A549 (cell line): ENCODE results near the gene FAM124B. TPM values are rescaled to one million over a fixed set of nuclear protein-coding genes. Genes with fewer than 3 reads are reported as not detected.

Source experiments
- ATAC-seq, 2 experiments: fragments of 200-7000 bp in 1 of 2; fragments of >200 bp in 1 of 2; cut with Nextera tagmentation in 1 of 2; cut with Tn5 transposase in 1 of 2; 3 replicates each; pipeline versions ENCODE4 v1.8.0 to v1.9.1; 2018 to 2020; ENCODE audit warnings: mild to moderate bottlenecking in 1 of 2, moderate library complexity in 1 of 2
- CTCF ChIA-PET: fragments of 300-600 bp; sonication (Branson Sonifier 250); formaldehyde crosslinking; extraction: SDS; loops from one replicate; lab custom pipeline; 2021; ENCODE audit warnings: antibody characterized with exemption, inconsistent platforms; lab: Yijun Ruan, JAX
- POLR2A ChIA-PET: fragments of 350-600 bp; formaldehyde crosslinking; extraction: SDS; loops from one replicate; lab custom pipeline; 2021; ENCODE audit warnings: antibody characterized with exemption, inconsistent platforms; lab: Yijun Ruan, JAX
- DNase-seq, 2 experiments: peaks; one replicate each; pipeline versions ENCODE4 v3.0.0 to v3.0.0-alpha.2; 2011 to 2016; ENCODE audit warnings: low read depth in 1 of 2, low spot score in 1 of 2
- FAIRE-seq: peaks from 2 replicates; lab custom pipeline; 2011; peaks lifted over from hg19 to GRCh38; lab: Jason Lieb, UNC
- H3K27ac ChIP-seq, 2 experiments: fragments of >200 bp; sonication (Bioruptor Twin); formaldehyde crosslinking; 3 replicates each; pipeline ENCODE4 v1.5.1; 2016 to 2017
- H3K4me1 ChIP-seq: fragments of >200 bp; sonication (Bioruptor Twin); formaldehyde crosslinking; 3 replicates; pipeline ENCODE4 v1.6.1; 2016
- H3K4me2 ChIP-seq: fragments of >200 bp; sonication (Bioruptor Twin); formaldehyde crosslinking; 3 replicates; pipeline ENCODE4 v1.6.1; 2016
- H3K4me3 ChIP-seq: fragments of >200 bp; sonication (Bioruptor Twin); formaldehyde crosslinking; 3 replicates; pipeline ENCODE4 v1.5.1; 2016
- H3K9me3 ChIP-seq: fragments of >200 bp; sonication (Bioruptor Twin); formaldehyde crosslinking; 3 replicates; pipeline ENCODE4 v1.6.1; 2016
- CBX2 ChIP-seq: fragments of 200-600 bp; sonication (generic); IDR thresholded peaks from 2 replicates; pipeline ENCODE4 v1.6.1; 2016; ENCODE audit warnings: low read depth, mild to moderate bottlenecking, borderline replicate concordance
- CEBPB ChIP-seq, 2 experiments: fragments of >200 bp in 1 of 2; sonication (Bioruptor Twin) in 1 of 2; formaldehyde crosslinking in 1 of 2; IDR thresholded peaks; 2 replicates each; pipeline ENCODE4 v1.6.1; 2012 to 2016
- EHF ChIP-seq: fragments of 250-450 bp; sonication (Bioruptor Pico); IDR thresholded peaks from 2 replicates; pipeline ENCODE4 v1.5.0; 2020; ENCODE audit warnings: mild to moderate bottlenecking
- KDM1A ChIP-seq: fragments of 200-600 bp; sonication (generic); IDR thresholded peaks from 2 replicates; pipeline ENCODE4 v1.6.1; 2016; ENCODE audit warnings: low read depth, mild to moderate bottlenecking
- NR3C1 ChIP-seq: fragments of >200 bp; sonication (Bioruptor Twin); formaldehyde crosslinking; IDR thresholded peaks from 3 replicates; pipeline ENCODE4 v1.6.1; 2017
- RAD21 ChIP-seq, 2 experiments: fragments of >200 bp in 1 of 2; sonication (Bioruptor Twin) in 1 of 2; formaldehyde crosslinking in 1 of 2; IDR thresholded peaks in 1 of 2; conservative IDR thresholded peaks in 1 of 2; 2 replicates in 1 of 2; 3 replicates in 1 of 2; pipeline ENCODE4 v1.6.1; 2012 to 2018; ENCODE audit warnings: inconsistent platforms in 1 of 2
- RCOR1 ChIP-seq: fragments of 150-350 bp; IDR thresholded peaks from 2 replicates; pipeline ENCODE4 v1.6.1; 2014; ENCODE audit warnings: antibody characterized with exemption, low read length, low read depth
- RFX5 ChIP-seq: fragments of 450-650 bp; IDR thresholded peaks from 2 replicates; pipeline ENCODE4 v1.7.1; 2014; ENCODE audit warnings: antibody characterized with exemption, mild to moderate bottlenecking, moderate library complexity
- SMC3 ChIP-seq: fragments of >200 bp; sonication (Bioruptor Twin); formaldehyde crosslinking; IDR thresholded peaks from 3 replicates; pipeline ENCODE4 v1.6.1; 2018; ENCODE audit warnings: inconsistent platforms
- TFCP2L1 ChIP-seq: fragments of 250-450 bp; sonication (Bioruptor Pico); IDR thresholded peaks from 2 replicates; pipeline ENCODE4 v1.5.0; 2021; ENCODE audit warnings: mild to moderate bottlenecking
- ZFP36 ChIP-seq: fragments of 450-650 bp; IDR thresholded peaks from 2 replicates; pipeline ENCODE4 v1.6.1; 2014; ENCODE audit warnings: borderline replicate concordance; ENCODE audit not compliant: partially characterized antibody
- WGBS: methylation state at CpG from one replicate; pipeline ENCODE4 v1.1.6; 2017; ENCODE audit errors: missing lambda C conversion rate; 5-methylcytosine and 5-hydroxymethylcytosine counted together
- polyA plus RNA-seq, 4 experiments: library from polyadenylated mRNA; depleted of rRNA in 3 of 4; stranded (reverse); fragments of >200 nt; fragmentation: RNase III in 1 of 4; extraction: RNeasy Plus Mini Kit Qiagen cat#74134 plus additional on column Dnase treatment in 1 of 4; gene quantifications; 2 replicates in 3 of 4; 3 replicates in 1 of 4; pipeline ENCODE4 v1.2.3, GENCODE V29; 2011 to 2017
- TF ChIP-seq, protein P1 (sequence below): fragments of >200 bp; sonication (Bioruptor Twin); formaldehyde crosslinking; IDR thresholded peaks from 3 replicates; pipeline ENCODE4 v1.5.1; 2016
- TF ChIP-seq, protein P2 (sequence below): fragments of 450-650 bp; IDR thresholded peaks from 2 replicates; pipeline ENCODE4 v1.6.1; 2014; ENCODE audit warnings: antibody characterized with exemption
- TF ChIP-seq, protein P3 (sequence below): fragments of 200-600 bp; sonication (generic); IDR thresholded peaks from 2 replicates; pipeline ENCODE4 v1.6.1; 2016; ENCODE audit warnings: antibody characterized with exemption, mild to moderate bottlenecking, moderate library complexity
- TF ChIP-seq, protein P4 (sequence below): fragments of >200 bp; sonication (Bioruptor Twin); formaldehyde crosslinking; IDR thresholded peaks from 3 replicates; pipeline ENCODE4 v1.6.1; 2016
- TF ChIP-seq, protein P5 (sequence below): IDR thresholded peaks from 2 replicates; pipeline ENCODE4 v1.6.1; 2012; ENCODE audit warnings: low read depth, borderline replicate concordance

The FAM124B gene
- polyA plus RNA-seq, 2 of the 4 experiments (the other 2 are of a cell fraction), result not detected

DNA sequence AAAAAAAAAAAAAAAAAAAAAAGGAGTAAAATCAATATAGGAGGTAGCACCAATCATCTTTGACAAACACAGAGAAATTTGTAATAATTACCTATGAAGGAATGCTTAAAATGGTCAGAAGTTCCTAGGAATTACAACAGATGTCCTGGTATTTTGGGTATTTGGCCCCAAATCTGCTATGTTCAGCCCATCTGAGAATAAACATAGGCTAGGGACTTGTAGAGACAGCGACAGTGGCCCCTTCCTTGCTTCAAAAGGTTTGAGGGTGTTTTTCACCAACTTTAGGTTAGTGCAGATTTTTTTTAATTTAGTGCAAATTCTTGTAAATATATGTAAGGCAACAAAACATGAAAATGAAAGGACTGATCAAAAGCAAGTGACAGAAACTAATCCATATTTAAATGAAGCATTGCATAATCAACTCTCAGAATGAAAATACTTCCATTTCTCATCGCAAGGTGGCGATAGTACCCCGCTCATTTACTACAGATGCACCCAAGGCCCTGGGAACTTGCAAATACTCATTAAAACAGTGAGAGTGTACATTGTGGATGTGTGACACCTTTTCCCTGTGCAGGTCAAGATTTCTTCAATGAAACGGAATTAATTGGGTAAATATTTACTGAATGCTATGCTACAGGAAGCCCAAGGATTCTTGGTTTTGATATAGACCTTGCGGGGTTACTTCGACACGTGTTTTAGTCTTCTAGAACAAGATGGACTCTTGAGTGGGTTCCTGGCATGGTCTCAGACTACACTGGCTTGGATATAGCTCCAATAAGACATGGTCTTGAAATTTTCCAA lies 44.6 kb downstream of the FAM124B start:
- TF ChIP-seq, protein P1, sequence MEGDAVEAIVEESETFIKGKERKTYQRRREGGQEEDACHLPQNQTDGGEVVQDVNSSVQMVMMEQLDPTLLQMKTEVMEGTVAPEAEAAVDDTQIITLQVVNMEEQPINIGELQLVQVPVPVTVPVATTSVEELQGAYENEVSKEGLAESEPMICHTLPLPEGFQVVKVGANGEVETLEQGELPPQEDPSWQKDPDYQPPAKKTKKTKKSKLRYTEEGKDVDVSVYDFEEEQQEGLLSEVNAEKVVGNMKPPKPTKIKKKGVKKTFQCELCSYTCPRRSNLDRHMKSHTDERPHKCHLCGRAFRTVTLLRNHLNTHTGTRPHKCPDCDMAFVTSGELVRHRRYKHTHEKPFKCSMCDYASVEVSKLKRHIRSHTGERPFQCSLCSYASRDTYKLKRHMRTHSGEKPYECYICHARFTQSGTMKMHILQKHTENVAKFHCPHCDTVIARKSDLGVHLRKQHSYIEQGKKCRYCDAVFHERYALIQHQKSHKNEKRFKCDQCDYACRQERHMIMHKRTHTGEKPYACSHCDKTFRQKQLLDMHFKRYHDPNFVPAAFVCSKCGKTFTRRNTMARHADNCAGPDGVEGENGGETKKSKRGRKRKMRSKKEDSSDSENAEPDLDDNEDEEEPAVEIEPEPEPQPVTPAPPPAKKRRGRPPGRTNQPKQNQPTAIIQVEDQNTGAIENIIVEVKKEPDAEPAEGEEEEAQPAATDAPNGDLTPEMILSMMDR, result peak; percentile 91
- TF ChIP-seq CEBPB (IDR thresholded peaks at IDR 0.05), result peak; percentile 92 to 98
- peak; percentile 92 for TF ChIP-seq SMC3
- TF ChIP-seq RAD21 (conservative IDR thresholded peaks at IDR 0.05 in 1 of 2, IDR thresholded peaks at IDR 0.05 in 1 of 2), result peak; percentile 93
- TF ChIP-seq RFX5, result no peak
- TF ChIP-seq, protein P2, sequence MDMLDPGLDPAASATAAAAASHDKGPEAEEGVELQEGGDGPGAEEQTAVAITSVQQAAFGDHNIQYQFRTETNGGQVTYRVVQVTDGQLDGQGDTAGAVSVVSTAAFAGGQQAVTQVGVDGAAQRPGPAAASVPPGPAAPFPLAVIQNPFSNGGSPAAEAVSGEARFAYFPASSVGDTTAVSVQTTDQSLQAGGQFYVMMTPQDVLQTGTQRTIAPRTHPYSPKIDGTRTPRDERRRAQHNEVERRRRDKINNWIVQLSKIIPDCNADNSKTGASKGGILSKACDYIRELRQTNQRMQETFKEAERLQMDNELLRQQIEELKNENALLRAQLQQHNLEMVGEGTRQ, result no peak
- TF ChIP-seq NR3C1, result no peak
- TF ChIP-seq, protein P3, sequence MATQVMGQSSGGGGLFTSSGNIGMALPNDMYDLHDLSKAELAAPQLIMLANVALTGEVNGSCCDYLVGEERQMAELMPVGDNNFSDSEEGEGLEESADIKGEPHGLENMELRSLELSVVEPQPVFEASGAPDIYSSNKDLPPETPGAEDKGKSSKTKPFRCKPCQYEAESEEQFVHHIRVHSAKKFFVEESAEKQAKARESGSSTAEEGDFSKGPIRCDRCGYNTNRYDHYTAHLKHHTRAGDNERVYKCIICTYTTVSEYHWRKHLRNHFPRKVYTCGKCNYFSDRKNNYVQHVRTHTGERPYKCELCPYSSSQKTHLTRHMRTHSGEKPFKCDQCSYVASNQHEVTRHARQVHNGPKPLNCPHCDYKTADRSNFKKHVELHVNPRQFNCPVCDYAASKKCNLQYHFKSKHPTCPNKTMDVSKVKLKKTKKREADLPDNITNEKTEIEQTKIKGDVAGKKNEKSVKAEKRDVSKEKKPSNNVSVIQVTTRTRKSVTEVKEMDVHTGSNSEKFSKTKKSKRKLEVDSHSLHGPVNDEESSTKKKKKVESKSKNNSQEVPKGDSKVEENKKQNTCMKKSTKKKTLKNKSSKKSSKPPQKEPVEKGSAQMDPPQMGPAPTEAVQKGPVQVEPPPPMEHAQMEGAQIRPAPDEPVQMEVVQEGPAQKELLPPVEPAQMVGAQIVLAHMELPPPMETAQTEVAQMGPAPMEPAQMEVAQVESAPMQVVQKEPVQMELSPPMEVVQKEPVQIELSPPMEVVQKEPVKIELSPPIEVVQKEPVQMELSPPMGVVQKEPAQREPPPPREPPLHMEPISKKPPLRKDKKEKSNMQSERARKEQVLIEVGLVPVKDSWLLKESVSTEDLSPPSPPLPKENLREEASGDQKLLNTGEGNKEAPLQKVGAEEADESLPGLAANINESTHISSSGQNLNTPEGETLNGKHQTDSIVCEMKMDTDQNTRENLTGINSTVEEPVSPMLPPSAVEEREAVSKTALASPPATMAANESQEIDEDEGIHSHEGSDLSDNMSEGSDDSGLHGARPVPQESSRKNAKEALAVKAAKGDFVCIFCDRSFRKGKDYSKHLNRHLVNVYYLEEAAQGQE, result no peak
- ATAC-seq, result peak; percentile 82 to 88
- 46% methylated on average over 8 of the region's 8 CpGs for WGBS

DNA sequence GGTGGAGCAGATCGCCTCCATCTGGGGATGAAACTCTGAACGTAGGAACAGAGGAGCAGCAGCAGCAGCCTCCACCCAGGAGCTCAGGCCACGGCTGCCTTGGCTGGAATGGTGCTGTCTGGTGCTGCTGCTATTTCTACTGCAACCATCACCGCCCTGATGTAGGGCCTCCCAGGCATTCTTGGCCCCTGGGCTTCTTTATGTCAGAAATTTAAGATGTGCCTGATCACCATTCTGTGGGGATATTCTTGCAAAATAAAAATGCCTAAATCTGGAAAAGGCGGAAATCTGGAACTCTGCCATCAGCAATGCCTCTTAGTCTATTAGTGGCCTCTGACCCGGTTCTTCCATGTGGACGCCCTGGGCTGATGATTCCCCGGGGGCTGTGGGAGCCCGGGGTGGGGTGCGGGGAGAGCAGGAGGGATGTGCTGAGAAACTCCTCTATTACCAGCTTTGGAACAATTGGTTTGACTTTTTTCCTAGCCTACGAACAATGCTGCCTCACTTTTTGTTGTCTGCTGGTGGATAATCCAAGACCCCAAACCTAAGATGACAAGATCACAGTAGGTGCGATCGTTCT lies 47.2 kb downstream of the FAM124B start:
- no peaks in the 10 kb centered on the region for H3K4me1 ChIP-seq
- ChIA-PET POLR2A (no interaction called here), CTCF (interaction anchor here (0.6 to 3.9 kb wide), 12 partner anchors 14 to 384 kb away, joined by 3 to 20 read pairs (median 3); no protein-coding TSS in a partner anchor)
- H3K4me3 ChIP-seq, result no peak overlapping the region
- H3K27ac ChIP-seq, result no peak overlapping the region
- WGBS, result 73% methylated on average over 13 of the region's 13 CpGs
- TF ChIP-seq RCOR1 (no peak), KDM1A (no peak), TFCP2L1 (CRISPR knock-in tag) (no peak), EHF (CRISPR knock-in tag) (no peak), CBX2 (no peak), NR3C1 (no peak), ZFP36 (no peak)
- TF ChIP-seq, protein P4, sequence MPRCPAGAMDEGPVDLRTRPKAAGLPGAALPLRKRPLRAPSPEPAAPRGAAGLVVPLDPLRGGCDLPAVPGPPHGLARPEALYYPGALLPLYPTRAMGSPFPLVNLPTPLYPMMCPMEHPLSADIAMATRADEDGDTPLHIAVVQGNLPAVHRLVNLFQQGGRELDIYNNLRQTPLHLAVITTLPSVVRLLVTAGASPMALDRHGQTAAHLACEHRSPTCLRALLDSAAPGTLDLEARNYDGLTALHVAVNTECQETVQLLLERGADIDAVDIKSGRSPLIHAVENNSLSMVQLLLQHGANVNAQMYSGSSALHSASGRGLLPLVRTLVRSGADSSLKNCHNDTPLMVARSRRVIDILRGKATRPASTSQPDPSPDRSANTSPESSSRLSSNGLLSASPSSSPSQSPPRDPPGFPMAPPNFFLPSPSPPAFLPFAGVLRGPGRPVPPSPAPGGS, result no peak
- TF ChIP-seq, protein P5, sequence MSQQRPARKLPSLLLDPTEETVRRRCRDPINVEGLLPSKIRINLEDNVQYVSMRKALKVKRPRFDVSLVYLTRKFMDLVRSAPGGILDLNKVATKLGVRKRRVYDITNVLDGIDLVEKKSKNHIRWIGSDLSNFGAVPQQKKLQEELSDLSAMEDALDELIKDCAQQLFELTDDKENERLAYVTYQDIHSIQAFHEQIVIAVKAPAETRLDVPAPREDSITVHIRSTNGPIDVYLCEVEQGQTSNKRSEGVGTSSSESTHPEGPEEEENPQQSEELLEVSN, result no peak
- no peak for FAIRE-seq
- no peak for DNase-seq
- no peaks in the 10 kb centered on the region for H3K9me3 ChIP-seq
- ATAC-seq, result no peak
- no peak overlapping the region for H3K4me2 ChIP-seq

More for the DNA sequence above, 44.6 kb downstream of the FAM124B start:
- Histone ChIP-seq H3K9me3 (no peaks in the 10 kb centered on the region), H3K27ac (no peak overlapping the region), H3K4me2 (no peak overlapping the region), H3K4me3 (no peak overlapping the region), H3K4me1 (no peaks in the 10 kb centered on the region)
- CTCF ChIA-PET, result interaction anchor here (0.6 to 5.8 kb wide), 14 partner anchors 12 to 1302 kb away, joined by 3 to 69 read pairs (median 4); no protein-coding TSS in a partner anchor
- POLR2A ChIA-PET, result no interaction called here
- DNase-seq (peak; percentile 47 to 69), FAIRE-seq (no peak)
